Spleen (tissue), 7 donors: ENCODE measurements around the gene KIAA0319L.
A peak's percentile ranks its signal among the peaks of the same experiment; 100 is the strongest.

Experiments used
- POLR2A ChIP-seq, 3 donors: fragments of 450-650 bp; IDR thresholded peaks; one replicate each; pipeline ENCODE4 v1.5.1; 2017; ENCODE audit warnings: antibody characterized with exemption in 3 of 3, mild to moderate bottlenecking in 1 of 3
- POLR2AphosphoS5 ChIP-seq, 3 donors: sonication (generic); formaldehyde crosslinking; IDR thresholded peaks; one replicate each; pipeline ENCODE4 v1.5.1; 2017; ENCODE audit warnings: antibody characterized with exemption in 3 of 3
- TF ChIP-seq, protein P1 (sequence below), 11 experiments: fragments of 200-600 bp in 7 of 11; fragments of 450-650 bp in 4 of 11; sonication (generic) in 4 of 11; IDR thresholded peaks in 8 of 11; conservative IDR thresholded peaks in 3 of 11; 1 replicate in 7 of 11; 2 replicates in 4 of 11; pipeline versions ENCODE4 v1.4.0 to v1.8.0; 2016 to 2021; ENCODE audit warnings: antibody characterized with exemption in 11 of 11, inconsistent platforms in 4 of 11, mild to moderate bottlenecking in 1 of 11
- donor health status: DM: no; HTN: no; CAD: no; lungs with moderate emphysema.
- donor health status: DM: no; HTN: no; CAD: no.
- donor health status: DM: no; HTN: no; CAD: no.

DNA sequence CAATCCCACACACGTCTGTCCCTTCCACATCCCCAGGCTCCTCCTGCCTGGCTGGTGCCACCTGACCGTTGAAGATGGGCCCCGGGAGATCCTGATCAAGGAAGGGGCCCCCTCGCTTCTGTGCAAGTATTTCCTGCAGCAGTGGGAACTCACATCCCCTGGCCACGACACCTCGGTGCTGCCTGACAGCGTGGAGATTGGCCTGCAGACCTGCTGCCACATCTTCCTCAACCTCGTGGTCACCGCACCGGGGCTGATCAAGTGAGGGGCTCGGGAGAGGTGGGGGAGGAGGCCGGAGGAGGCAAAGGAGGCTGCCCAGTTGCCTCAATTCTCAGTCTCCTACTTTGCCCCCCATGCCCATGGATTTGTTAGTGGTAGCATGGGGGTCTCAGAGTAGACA lies 6.0 kb upstream of the KIAA0319L start:
- TF ChIP-seq, protein P1, sequence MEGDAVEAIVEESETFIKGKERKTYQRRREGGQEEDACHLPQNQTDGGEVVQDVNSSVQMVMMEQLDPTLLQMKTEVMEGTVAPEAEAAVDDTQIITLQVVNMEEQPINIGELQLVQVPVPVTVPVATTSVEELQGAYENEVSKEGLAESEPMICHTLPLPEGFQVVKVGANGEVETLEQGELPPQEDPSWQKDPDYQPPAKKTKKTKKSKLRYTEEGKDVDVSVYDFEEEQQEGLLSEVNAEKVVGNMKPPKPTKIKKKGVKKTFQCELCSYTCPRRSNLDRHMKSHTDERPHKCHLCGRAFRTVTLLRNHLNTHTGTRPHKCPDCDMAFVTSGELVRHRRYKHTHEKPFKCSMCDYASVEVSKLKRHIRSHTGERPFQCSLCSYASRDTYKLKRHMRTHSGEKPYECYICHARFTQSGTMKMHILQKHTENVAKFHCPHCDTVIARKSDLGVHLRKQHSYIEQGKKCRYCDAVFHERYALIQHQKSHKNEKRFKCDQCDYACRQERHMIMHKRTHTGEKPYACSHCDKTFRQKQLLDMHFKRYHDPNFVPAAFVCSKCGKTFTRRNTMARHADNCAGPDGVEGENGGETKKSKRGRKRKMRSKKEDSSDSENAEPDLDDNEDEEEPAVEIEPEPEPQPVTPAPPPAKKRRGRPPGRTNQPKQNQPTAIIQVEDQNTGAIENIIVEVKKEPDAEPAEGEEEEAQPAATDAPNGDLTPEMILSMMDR (IDR thresholded peaks at IDR 0.05 in 8 of 11, conservative IDR thresholded peaks at IDR 0.05 in 3 of 11): no peak
- no peak for TF ChIP-seq POLR2A (IDR thresholded peaks at IDR 0.05)
- peak in 1 of 3 donors; percentile 12 for TF ChIP-seq POLR2AphosphoS5 (IDR thresholded peaks at IDR 0.05)
